ENCODE data around the gene ROBO2.

The ROBO2 gene

DNA sequence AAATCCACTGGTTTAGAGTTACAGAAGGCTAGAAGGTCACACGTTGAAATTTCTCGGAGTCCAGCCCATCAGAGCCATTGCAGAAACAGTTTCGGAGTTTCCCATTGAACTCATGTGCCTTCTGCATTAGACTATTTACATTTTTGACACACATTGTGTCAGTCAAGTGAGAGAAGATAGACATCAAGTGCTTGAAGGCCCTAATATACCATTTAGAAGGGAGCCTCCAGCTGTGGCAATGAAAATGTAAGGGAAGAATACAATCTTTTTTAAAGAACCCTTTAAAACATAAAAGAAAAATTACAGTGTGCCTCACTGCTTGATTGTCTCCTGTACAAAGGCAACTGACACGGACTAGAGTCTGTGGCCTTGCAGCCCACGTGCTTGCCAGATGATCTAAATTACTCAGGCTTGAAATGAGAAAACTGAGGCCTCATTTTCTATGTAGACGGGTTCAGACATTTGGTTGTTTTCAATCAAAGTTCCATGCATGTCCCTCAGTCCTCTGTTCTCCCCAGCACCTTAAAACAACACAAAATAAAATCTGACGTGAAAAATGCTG, 650.5 kb downstream of the ROBO2 start:
- ATAC-seq, result no peak

DNA sequence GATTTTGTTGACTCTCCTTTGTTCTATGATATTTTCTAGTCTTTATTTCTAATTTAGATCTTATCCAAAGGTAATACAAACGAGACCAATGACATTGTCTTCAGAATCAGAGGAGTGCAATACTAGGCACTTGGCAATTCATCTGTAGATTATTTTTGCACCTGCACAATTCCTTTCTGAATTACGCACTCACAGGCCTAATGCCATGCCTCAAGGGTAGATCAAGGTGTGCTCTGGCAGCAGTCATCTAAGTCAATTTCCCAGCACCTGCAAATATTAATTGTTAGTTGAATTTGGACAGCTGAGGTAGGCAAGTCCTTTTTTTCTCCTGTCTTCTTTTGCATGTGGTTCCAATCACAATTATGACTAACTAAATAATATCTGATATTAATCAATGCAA, 653.2 kb downstream of the ROBO2 start:
- ATAC-seq (no peak), DNase-seq (no peak)

More for the DNA sequence above, 650.5 kb downstream of the ROBO2 start:
- no peak for DNase-seq

DNA sequence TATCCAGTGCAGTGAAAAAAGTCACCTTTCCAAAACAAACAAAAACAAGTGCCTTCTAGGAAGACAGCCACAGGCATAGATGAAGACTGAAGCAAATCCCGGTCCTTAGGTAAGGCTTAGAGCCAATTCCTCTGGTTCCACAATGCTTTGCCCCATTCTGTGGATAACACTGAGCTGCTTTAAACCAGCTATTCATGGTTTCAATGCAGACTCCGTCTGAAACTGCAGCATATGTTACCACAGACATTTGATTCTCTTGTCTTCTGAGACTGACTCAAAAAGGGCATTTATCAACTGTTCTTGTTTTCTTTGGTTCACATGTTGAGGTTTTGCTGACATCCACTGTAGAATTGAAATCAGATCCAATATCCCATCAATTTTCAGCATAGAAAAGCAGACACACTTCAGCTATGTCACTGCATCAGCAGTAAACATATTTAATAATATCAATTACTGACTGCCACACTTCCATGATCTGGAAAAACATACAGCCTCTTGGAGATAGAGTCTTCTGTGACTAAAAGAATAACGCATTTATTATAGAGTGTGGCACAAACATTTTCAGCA, 659.3 kb downstream of the ROBO2 start:
- ATAC-seq (no peak), DNase-seq (no peak)

Measured in stimulated activated naive CD8-positive, alpha-beta T cell treated with anti-CD3 and anti-CD28 coated beads, Interleukin-15, Interleukin-2, amounts not matched to agents 100 U/mL and 50 U/mL, for 24 hours (primary cell).